Muscle layer of duodenum (tissue), 2 donors: ENCODE measurements around the gene RGS6.

ENCODE experiments used
- H3K27ac ChIP-seq: one replicate; pipeline ENCODE4 v1.7.0; 2013; ENCODE audit warnings: mild to moderate bottlenecking, low read length
- H3K27me3 ChIP-seq: one replicate; pipeline ENCODE4 v1.7.0; 2013; ENCODE audit warnings: low read depth, mild to moderate bottlenecking, control low read depth, low read length
- H3K36me3 ChIP-seq, 2 donors: one replicate each; pipeline ENCODE4 v1.7.0; 2013; ENCODE audit warnings: low read length in 2 of 2, control low read depth in 1 of 2, mild to moderate bottlenecking in 1 of 2; ENCODE audit not compliant: insufficient read depth in 2 of 2, control insufficient read depth in 1 of 2
- H3K4me1 ChIP-seq, 2 donors: one replicate each; pipeline ENCODE4 v1.7.0; 2013; ENCODE audit warnings: low read length in 2 of 2, mild to moderate bottlenecking in 2 of 2, control low read depth in 1 of 2, moderate library complexity in 1 of 2; ENCODE audit not compliant: insufficient read depth in 2 of 2, control insufficient read depth in 1 of 2
- H3K4me3 ChIP-seq, 2 donors: one replicate each; pipeline ENCODE4 v1.7.0; 2013; ENCODE audit warnings: low read length in 2 of 2, low read depth in 1 of 2, mild to moderate bottlenecking in 1 of 2
- H3K9me3 ChIP-seq, 2 donors: one replicate each; pipeline ENCODE4 v1.7.0; 2013; ENCODE audit warnings: low read length in 2 of 2, control low read depth in 1 of 2, mild to moderate bottlenecking in 1 of 2; ENCODE audit not compliant: control insufficient read depth in 1 of 2
- donor health status: healthy.

RGS6 gene

DNA sequence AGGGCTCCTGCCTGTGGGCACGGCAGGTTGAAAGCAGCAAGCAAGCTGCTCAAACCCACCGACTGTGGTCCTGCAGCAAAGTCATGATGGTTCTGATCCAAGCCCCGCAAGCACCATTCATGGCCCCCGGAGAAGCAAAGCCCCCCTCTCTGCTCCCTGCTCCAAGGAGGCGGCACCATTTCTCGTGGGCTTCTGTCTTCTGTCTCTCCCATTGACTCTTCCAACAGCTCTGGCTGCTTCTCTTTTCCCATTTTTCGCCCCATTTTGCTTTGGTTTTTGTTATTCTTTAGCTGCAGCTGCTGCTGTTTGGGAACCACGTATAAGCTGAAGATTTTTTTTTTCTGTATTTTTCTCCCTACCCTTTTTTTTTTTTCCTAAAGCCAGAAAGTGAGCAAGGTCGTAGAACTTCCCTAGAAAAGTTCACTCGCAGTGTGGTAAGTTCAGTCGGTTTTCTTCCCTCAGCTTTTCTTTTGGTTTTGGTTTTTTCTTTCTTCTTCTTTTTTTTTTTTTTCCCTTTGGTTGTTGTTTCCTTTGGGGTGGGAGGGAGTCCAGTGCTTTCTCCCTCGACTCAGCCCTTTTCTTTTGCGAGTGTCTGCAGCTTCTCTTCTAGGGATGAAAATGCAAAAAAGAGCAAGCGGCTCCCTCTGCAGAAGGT lies 607.6 kb downstream of the RGS6 start:
- Histone ChIP-seq H3K27ac (no peak overlapping the region), H3K36me3 (no peaks in the 10 kb centered on the region), H3K27me3 (peaks cover 4% of the 10 kb centered on the region), H3K9me3 (no peaks in the 10 kb centered on the region), H3K4me1 (no peaks in the 10 kb centered on the region), H3K4me3 (peak overlapping the region in 1 of 2 donors; percentile 15)

DNA sequence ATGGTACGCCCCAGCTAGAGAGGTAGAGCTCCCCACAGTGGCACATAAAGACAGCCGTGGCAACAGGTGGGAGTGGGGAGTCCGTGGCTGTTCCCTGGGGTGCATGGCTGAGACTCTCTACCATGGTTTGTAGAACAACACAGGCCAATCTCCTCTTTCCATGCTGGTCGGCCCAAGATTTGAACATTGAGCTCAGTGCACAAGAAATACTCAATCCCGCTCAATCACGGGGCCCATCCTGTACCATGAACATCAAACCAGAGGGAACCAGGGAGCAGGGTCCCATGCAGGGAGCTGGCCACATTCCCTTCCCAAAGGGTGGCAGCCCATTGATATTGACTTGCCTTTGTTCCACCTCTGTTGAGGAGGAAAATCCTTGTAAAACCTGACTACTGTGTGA lies 608.6 kb downstream of the RGS6 start:
- Histone ChIP-seq H3K27me3 (peaks cover 4% of the 10 kb centered on the region), H3K4me1 (no peaks in the 10 kb centered on the region), H3K9me3 (no peaks in the 10 kb centered on the region), H3K36me3 (no peaks in the 10 kb centered on the region), H3K27ac (no peak overlapping the region), H3K4me3 (no peak overlapping the region)

DNA sequence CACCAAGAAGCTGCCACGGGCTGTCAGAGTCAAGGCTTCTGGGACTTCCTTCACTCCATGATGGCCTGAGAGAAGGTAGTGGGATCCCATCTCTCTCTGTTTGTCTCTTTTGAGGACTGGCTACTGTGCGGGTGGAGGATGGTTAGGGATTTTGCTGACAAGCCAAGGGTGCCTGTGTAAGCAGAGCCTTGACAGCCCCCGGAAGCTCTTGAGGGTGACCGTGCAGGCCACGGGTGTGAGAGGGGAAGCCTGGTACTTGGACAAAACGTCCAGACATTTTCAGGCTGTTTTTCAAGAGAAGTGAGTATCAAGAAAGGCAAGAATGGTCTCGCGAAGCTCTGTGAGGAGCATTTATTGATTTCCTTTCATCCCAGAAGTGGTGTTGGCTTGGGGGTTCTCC lies 609.3 kb downstream of the RGS6 start:
- no peak overlapping the region for H3K4me3 ChIP-seq

DNA sequence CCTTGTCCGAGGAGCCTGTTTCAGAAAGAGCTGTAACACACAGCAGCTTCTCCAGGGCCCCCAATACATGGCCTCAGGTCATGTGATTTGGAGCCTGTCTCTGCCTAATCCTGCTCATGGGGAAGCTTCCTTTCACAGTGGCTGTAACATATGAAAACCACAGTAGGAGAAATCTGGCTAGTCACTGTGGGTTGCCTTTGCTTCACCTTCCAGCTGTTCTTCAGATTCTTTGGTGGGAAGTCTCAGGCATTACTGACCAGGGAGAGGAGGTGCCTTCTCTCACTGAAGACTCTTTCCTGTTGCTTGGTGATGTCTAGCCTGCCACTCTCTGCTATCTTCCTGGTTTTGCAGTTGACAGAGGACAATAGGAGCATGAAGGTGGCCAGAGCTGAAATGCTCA lies 611.1 kb downstream of the RGS6 start:
- Histone ChIP-seq H3K9me3 (no peaks in the 10 kb centered on the region), H3K36me3 (no peaks in the 10 kb centered on the region), H3K4me1 (no peaks in the 10 kb centered on the region), H3K27ac (no peak overlapping the region), H3K4me3 (no peak overlapping the region), H3K27me3 (peaks cover 4% of the 10 kb centered on the region)

More for the DNA sequence above, 609.3 kb downstream of the RGS6 start:
- H3K9me3 ChIP-seq = no peaks in the 10 kb centered on the region
- H3K4me1 ChIP-seq = no peaks in the 10 kb centered on the region
- H3K27me3 ChIP-seq = peaks cover 4% of the 10 kb centered on the region
- no peaks in the 10 kb centered on the region for H3K36me3 ChIP-seq
- no peak overlapping the region for H3K27ac ChIP-seq

- H3K9me3 ChIP-seq = no peaks in the 10 kb centered on the region
- H3K4me3 ChIP-seq = no peak overlapping the region
- H3K27ac ChIP-seq = no peak overlapping the region
- H3K27me3 ChIP-seq = no peaks in the 10 kb centered on the region
- H3K4me1 ChIP-seq = no peaks in the 10 kb centered on the region
- H3K36me3 ChIP-seq = no peaks in the 10 kb centered on the region
Observed at GRCh38 chr14:72544615-72545387, 612.6 kb downstream of the RGS6 start.

- Histone ChIP-seq H3K27ac (no peak overlapping the region), H3K4me1 (no peaks in the 10 kb centered on the region), H3K27me3 (no peaks in the 10 kb centered on the region), H3K4me3 (no peak overlapping the region), H3K9me3 (no peaks in the 10 kb centered on the region), H3K36me3 (no peaks in the 10 kb centered on the region)
Observed at GRCh38 chr14:72545411-72546311, 613.4 kb downstream of the RGS6 start.

DNA sequence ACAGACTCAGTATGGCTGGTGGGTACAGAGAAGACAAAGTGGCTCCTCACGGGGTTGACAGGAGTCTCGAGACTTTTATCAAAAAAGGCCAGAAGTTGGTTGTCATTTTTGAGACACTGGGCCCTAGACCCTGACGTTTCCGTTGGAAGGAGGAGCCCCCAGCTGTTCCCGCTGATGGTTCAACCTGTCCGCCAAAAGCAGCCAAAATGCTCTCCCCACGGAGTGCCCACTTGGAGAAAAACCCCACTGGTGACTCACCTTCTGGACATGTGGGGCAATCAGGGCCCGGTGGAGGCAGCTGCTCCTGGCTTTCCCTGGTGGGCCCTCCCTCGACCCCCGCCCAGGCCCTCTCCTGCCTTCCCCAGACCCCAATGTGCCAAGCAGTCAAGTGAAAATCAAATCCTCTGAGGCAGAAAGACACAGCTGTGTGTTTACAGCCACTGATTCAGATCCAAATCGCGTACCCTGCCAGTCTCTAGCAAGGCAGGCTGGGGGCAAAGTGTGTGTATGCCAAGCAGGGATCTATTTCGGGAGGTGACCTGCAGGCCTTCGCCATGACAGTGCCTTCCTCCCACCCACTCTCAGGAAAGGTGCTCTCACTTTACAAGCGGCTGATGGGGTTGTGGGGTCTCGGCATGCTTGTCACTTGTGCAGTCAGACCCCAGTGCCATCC lies 614.3 kb downstream of the RGS6 start:
- no peak overlapping the region for H3K27ac ChIP-seq
- H3K4me3 ChIP-seq = no peak overlapping the region
- no peaks in the 10 kb centered on the region for H3K36me3 ChIP-seq
- H3K9me3 ChIP-seq = no peaks in the 10 kb centered on the region
- H3K27me3 ChIP-seq = no peaks in the 10 kb centered on the region
- H3K4me1 ChIP-seq = no peaks in the 10 kb centered on the region

DNA sequence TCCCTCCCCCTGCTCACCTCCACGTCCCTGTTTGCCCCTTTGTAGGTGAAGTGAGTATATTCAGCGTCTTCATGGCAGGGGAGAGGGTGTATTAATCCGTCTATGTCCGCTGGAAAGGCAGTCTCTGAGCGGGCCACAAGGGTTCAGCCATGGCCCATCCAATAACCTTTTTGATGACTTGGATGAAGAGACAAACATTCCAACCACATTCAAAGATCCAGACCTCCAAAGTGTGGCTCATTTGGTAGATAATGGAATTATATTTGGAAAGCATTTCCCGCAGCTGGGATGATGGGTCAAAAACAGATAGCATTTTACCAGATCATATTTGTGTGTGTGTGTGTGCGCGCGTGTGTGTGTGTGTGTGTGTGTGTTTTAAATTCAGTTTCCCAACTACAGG lies 615.8 kb downstream of the RGS6 start:
- Histone ChIP-seq H3K36me3 (no peaks in the 10 kb centered on the region), H3K9me3 (no peaks in the 10 kb centered on the region), H3K27me3 (no peaks in the 10 kb centered on the region), H3K4me3 (no peak overlapping the region), H3K4me1 (no peaks in the 10 kb centered on the region), H3K27ac (no peak overlapping the region)

GRCh38 chr14:72549026-72549425 lies 616.8 kb downstream of the RGS6 start:
- no peak overlapping the region for H3K27ac ChIP-seq
- H3K4me1 ChIP-seq = no peaks in the 10 kb centered on the region
- no peaks in the 10 kb centered on the region for H3K9me3 ChIP-seq
- H3K27me3 ChIP-seq = no peaks in the 10 kb centered on the region
- H3K4me3 ChIP-seq = no peak overlapping the region
- H3K36me3 ChIP-seq = no peaks in the 10 kb centered on the region

DNA sequence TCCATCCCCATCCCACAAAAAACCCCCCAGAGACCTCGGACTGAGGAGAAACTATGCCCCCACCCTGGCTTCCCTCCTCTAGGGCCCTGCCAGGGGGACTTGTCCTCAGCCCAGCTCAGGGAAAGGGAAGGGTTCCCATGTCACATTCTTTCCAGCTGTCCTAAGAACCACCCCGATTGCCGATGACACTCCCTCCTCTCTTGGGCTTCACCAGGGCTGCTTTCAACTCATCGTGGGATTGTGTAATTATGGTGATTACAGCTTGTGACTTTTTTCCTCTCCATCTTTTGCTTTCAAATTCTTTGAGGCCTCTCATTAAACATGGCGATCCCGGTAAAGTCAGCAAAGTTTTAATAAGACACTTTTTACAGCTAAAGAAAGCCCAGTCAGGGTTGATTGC lies 617.6 kb downstream of the RGS6 start:
- Histone ChIP-seq H3K36me3 (no peaks in the 10 kb centered on the region), H3K4me1 (no peaks in the 10 kb centered on the region), H3K9me3 (no peaks in the 10 kb centered on the region), H3K4me3 (no peak overlapping the region), H3K27me3 (no peaks in the 10 kb centered on the region), H3K27ac (no peak overlapping the region)

DNA sequence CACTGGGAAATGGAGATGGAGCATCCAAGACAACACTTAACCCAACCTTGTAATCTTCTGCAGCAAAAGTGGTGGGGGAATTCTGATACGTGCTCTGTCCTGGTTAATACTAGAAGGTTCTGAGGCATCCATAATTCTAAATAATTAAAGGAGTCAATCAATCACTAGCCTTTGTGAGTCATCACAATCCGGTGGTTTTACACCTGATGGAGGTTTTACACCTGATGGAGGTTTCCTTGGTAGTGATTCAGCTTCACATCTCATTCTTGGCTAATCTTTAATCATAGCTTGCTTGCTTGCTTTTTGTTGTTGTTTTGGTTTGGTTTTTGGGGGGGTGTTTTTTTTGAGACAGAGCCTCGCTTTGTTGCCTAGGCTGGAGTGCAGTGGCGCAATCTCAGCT lies 618.3 kb downstream of the RGS6 start:
- Histone ChIP-seq H3K36me3 (no peaks in the 10 kb centered on the region), H3K4me3 (no peak overlapping the region), H3K27me3 (no peaks in the 10 kb centered on the region), H3K4me1 (no peaks in the 10 kb centered on the region), H3K27ac (no peak overlapping the region), H3K9me3 (no peaks in the 10 kb centered on the region)
